Measurements from ENCODE around the gene CDT1.

The CDT1 gene

DNA sequence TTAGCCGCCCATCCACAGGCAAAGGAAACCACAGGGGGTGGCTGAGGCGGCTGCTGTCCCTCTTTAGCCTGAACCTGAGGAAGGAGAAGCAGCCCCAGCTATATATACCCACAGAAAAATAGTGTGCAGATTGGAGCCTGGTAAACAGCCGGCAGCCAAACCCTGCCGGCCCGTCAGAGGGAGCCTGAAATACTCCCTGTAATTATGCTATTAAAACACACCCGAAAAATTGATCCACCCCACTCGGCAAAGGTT, 25.4 kb upstream of the CDT1 start:
- no peak overlapping the region for H3K27ac ChIP-seq (ENCODE audit: low read length)
- no peaks in the 10 kb centered on the region for H3K27me3 ChIP-seq (ENCODE audit: control insufficient read depth, insufficient read depth, low read length)
- no peak for DNase-seq (ENCODE audit: low read depth, low spot score)
- H3K4me3 ChIP-seq (ENCODE audit: low read length) = no peak overlapping the region
- WGBS (ENCODE audit: insufficient coverage, insufficient read length) = no CpG with 5 or more reads among the region's 7 CpGs
- peaks cover 8% of the 10 kb centered on the region; the same call in 1 of the 2 replicates for H3K4me1 ChIP-seq (ENCODE audit: control insufficient read depth, insufficient read depth, low read length)
- no peaks in the 10 kb centered on the region for H3K9me3 ChIP-seq (ENCODE audit: control insufficient read depth, insufficient read depth, low read length)
- no peaks in the 10 kb centered on the region for H3K36me3 ChIP-seq (ENCODE audit: control insufficient read depth, insufficient read depth, low read length)

DNA sequence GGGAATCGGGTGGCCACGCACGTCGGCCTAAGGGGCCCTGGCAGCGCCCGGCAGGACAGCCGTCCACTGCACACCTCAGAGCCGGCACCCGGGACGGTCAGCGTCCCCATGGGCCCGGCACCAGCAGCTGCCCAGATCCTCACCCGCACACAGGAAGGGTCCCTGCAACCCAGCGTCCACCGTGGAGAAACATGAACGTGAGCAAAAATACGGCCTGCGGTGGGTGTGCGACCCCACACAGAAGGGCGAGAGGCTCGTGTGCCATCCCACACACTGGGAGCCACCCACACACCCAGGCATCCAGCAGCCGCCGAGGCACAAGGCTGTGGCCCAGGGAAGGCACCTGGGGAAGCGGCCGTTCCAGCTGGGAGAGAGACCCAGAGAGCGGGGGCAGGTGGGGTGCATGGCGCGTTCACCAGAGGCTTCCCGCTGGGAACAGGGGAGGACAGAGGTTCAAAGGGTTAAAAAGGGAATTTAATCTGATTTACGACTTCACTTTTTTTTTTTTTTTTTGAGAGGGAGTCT, 25.0 kb upstream of the CDT1 start:
- Histone ChIP-seq H3K27me3 (ENCODE audit: control insufficient read depth, insufficient read depth, low read length) (no peaks in the 10 kb centered on the region), H3K4me1 (ENCODE audit: control insufficient read depth, insufficient read depth, low read length) (peaks cover 9% of the 10 kb centered on the region), H3K9me3 (ENCODE audit: control insufficient read depth, insufficient read depth, low read length) (no peaks in the 10 kb centered on the region), H3K27ac (ENCODE audit: low read length) (no peak overlapping the region), H3K4me3 (ENCODE audit: low read length) (no peak overlapping the region), H3K36me3 (ENCODE audit: control insufficient read depth, insufficient read depth, low read length) (no peaks in the 10 kb centered on the region)
- DNase-seq (ENCODE audit: low read depth, low spot score) = no peak
- no CpG with 5 or more reads among the region's 30 CpGs for WGBS (ENCODE audit: insufficient coverage, insufficient read length)

DNA sequence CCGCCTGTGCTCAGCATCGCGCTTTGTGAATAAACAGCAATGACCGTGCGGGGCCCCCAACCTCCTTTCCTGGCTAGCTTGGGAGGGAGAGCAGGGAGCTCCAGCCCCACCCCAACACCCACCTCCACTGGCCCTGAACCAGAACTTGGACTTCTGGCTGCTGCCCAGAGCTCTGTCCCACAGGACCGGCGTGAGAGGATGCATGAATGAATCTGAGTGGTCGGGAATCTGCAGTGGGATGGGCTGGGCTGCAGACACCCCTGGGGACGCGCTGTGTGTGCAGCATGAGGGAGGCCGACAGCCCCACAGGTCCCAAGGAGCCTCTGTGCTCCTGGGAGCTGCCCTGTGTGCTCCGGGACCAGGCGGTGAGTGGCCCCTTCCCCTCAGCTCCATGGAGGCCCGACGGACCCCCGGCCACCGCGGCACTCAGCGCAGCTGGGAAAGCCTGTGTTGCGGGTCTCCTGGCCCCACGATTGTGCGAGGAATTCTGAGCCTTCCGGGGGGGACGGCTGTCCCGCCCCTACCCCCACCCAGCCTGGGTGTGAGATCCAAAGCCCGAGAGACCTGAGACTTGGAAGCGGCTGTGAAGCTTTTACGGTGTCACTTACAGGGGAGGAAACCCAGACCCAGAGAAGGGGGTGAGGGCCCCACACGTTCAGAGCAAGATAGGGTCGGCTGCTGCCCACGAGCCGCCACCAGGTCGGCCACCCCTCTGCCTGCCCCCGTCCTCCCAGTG, 24.0 kb upstream of the CDT1 start:
- WGBS (ENCODE audit: insufficient coverage, insufficient read length) = no CpG with 5 or more reads among the region's 34 CpGs

DNA sequence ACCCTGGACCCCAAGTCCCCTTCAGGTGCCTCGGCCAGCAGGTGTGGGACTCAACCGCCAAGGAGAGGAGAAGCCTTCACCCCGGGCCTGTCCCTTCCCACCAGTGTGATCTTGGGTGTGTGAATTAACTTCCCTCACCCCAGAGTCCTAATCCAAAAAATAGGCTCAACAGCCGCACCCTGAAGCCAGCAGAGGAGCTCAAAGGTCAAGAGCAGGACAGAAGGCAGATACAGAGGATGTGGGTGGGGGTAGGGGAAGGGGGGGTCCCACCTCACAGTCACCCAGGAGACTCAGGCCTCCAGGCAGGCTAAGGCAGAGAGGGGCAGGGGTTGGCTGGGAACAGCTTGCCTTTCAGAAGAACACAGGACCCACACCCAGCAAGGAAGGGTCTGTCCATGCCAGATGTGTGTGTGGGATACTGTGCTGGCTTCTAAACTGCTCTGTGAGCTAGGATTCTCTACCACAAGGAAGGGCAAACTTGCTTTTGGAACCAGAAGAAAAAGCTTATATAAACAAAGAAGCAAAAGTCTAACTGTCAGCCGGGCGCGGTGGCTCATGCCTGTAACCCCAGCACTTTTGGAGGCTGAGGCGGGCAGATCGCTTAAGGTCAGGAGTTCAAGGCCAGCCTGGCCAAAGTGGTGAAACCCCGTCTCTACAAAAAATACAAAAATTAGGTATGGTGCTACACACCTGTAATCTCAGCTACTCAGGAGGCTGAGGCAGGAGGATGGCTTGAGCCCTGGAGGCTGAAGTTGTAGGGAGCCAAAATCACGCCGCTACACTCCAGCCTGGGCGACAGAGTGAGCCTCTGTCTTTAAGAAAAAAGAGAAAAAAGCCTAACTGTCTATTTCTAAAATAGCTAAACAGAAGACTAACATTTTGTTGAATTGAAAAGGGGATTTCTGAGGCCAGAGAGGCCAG, 23.2 kb upstream of the CDT1 start:
- peaks cover 9% of the 10 kb centered on the region for H3K4me1 ChIP-seq (ENCODE audit: control insufficient read depth, insufficient read depth, low read length)
- H3K36me3 ChIP-seq (ENCODE audit: control insufficient read depth, insufficient read depth, low read length) = no peaks in the 10 kb centered on the region; the same call in 1 of the 2 replicates
- no peak overlapping the region for H3K27ac ChIP-seq (ENCODE audit: low read length)
- no peaks in the 10 kb centered on the region for H3K27me3 ChIP-seq (ENCODE audit: control insufficient read depth, insufficient read depth, low read length)
- WGBS (ENCODE audit: insufficient coverage, insufficient read length) = no CpG with 5 or more reads among the region's 13 CpGs
- no peak for DNase-seq (ENCODE audit: low read depth, low spot score)
- no peaks in the 10 kb centered on the region for H3K9me3 ChIP-seq (ENCODE audit: control insufficient read depth, insufficient read depth, low read length)
- no peak overlapping the region for H3K4me3 ChIP-seq (ENCODE audit: low read length)

More for the DNA sequence above, 24.0 kb upstream of the CDT1 start:
- no peak overlapping the region for H3K27ac ChIP-seq (ENCODE audit: low read length)
- H3K27me3 ChIP-seq (ENCODE audit: control insufficient read depth, insufficient read depth, low read length) = no peaks in the 10 kb centered on the region
- H3K4me1 ChIP-seq (ENCODE audit: control insufficient read depth, insufficient read depth, low read length) = peaks cover 9% of the 10 kb centered on the region
- no peaks in the 10 kb centered on the region; the same call in 1 of the 2 replicates for H3K36me3 ChIP-seq (ENCODE audit: control insufficient read depth, insufficient read depth, low read length)
- DNase-seq (ENCODE audit: low read depth, low spot score) = no peak
- no peak overlapping the region for H3K4me3 ChIP-seq (ENCODE audit: low read length)
- H3K9me3 ChIP-seq (ENCODE audit: control insufficient read depth, insufficient read depth, low read length) = no peaks in the 10 kb centered on the region

DNA sequence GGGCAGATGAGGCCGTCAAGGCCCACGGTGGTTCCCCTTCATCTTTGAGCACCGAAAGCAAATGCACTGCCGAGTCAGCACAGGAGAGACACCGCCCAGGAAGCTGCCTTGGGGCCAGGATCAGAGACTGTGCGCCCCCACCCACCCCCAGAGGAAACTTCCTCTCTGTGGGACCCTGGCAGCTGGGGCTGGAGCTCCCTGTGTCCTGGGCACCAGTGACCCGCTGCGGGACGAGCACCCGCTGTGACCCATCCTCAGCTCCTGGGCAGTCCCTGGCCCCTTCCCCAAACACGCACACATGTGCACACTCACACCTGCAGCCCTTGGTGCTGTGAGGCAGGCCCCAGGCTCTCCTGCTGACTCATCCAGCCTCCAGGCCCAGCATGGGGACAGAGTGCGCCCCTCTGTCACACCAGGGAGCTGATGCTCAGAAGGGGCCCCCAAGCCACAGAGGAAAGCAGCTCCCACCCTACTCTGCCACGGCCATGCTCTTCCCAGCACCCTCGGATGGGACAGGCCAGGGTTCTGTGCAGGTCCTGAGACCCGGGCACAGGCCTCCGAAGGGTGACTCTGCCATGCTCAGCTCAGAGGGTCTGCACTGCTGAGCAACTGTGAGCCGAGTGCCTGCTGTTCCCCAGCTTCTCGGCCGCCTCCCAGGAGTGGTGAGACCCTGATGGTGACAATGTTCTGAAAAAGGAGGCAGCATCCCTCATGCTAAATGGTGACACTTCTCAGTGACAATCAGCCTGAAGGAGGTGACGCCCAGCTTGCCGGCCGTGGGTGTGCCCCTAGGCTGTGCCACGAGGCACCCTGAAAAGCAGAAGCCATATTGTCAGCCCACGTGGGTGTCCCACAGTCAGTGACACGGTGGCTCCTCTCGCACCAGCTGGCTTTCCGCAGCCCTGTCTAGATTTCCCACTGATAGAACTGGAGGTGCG, 22.2 kb upstream of the CDT1 start:
- WGBS (ENCODE audit: insufficient coverage, insufficient read length) = no CpG with 5 or more reads among the region's 28 CpGs
- no peaks in the 10 kb centered on the region for H3K9me3 ChIP-seq (ENCODE audit: control insufficient read depth, insufficient read depth, low read length)
- H3K27ac ChIP-seq (ENCODE audit: low read length) = no peak overlapping the region
- H3K36me3 ChIP-seq (ENCODE audit: control insufficient read depth, insufficient read depth, low read length) = no peaks in the 10 kb centered on the region; the same call in 1 of the 2 replicates
- peaks cover 9% of the 10 kb centered on the region for H3K4me1 ChIP-seq (ENCODE audit: control insufficient read depth, insufficient read depth, low read length)
- H3K4me3 ChIP-seq (ENCODE audit: low read length) = no peak overlapping the region
- DNase-seq (ENCODE audit: low read depth, low spot score) = no peak
- H3K27me3 ChIP-seq (ENCODE audit: control insufficient read depth, insufficient read depth, low read length) = no peaks in the 10 kb centered on the region

DNA sequence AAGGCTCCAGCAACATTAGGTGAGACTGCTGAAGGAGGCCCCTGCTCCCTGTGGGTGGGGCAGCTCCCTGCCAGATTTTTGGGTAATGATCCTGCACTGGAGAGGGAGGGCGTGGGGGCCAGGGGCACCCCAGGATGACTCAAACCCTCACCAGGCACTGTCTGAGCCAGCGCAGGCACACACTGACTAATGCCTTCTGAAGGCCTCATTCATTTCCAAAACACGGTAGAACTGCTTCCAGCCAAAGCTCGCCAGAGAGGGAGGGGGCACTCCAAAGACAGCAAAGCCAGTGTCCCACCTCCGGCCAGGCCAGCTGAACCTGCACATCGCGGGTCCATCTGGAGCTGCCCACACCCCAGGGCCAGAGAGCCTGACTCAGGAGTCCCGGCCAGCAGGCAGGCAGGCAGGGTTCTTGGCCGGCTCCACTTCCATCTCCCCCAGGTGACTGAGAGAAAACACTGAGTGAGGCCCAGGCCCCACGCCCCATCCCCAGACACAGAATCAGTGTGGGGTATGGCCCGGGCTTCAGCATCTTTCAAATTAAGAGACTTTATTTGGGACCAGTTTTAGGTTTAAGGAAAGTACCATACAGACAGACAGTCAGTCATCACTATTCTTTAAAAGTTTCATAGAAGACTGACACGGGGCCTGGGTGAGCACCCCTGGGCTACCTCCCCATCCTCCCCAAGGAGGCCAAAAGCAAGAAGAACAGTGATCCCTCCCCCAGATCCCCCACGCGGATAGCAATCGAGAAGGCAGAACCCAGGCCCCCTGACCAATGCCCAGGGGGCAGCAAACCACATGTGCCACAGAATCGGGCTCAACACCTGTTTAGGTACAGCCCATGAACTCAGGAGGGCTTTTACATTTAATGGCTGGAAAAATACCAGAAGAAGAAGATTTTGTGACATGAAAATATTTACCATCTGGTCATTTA, 20.9 kb upstream of the CDT1 start:
- no peak overlapping the region for H3K4me3 ChIP-seq (ENCODE audit: low read length)
- DNase-seq (ENCODE audit: low read depth, low spot score) = no peak
- no peaks in the 10 kb centered on the region for H3K9me3 ChIP-seq (ENCODE audit: control insufficient read depth, insufficient read depth, low read length)
- H3K27ac ChIP-seq (ENCODE audit: low read length) = no peak overlapping the region
- no CpG with 5 or more reads among the region's 16 CpGs for WGBS (ENCODE audit: insufficient coverage, insufficient read length)
- no peaks in the 10 kb centered on the region; the same call in 1 of the 2 replicates for H3K36me3 ChIP-seq (ENCODE audit: control insufficient read depth, insufficient read depth, low read length)
- H3K4me1 ChIP-seq (ENCODE audit: control insufficient read depth, insufficient read depth, low read length) = peaks cover 6% of the 10 kb centered on the region
- no peaks in the 10 kb centered on the region for H3K27me3 ChIP-seq (ENCODE audit: control insufficient read depth, insufficient read depth, low read length)

DNA sequence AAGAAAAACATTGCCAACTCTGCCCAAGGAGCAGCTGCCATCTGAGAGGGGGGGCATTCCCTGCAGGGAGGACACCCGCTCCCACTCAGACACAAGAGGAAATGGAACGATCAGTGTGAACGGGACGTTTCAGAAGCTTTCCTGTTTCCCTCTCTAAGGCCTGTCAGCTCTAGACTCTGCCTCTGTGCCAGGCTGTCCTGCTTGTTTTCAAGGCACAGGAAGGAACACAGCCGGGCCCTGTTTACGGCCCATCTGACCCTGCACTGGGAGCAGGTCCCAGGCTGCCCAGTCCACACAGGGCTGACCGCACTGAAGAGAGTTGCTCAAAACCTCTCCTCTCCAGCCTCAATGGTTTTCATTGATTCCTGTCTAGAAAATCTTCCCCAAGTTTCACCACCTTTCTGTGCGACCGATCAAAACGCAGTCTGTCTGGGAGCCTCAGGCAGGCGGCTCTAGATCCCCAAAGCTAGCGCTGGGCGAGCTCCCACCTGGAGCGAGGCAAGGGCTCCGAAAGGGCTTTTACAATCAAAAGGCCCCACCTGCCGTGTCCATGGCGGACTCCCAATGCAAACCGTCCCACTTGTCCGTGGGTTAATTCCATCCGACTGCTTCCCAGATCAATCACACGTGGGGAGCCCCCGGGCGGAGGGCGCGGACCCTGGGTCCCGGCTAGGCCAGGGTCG, 20.1 kb upstream of the CDT1 start:
- peaks cover 4% of the 10 kb centered on the region for H3K4me1 ChIP-seq (ENCODE audit: control insufficient read depth, insufficient read depth, low read length)

DNA sequence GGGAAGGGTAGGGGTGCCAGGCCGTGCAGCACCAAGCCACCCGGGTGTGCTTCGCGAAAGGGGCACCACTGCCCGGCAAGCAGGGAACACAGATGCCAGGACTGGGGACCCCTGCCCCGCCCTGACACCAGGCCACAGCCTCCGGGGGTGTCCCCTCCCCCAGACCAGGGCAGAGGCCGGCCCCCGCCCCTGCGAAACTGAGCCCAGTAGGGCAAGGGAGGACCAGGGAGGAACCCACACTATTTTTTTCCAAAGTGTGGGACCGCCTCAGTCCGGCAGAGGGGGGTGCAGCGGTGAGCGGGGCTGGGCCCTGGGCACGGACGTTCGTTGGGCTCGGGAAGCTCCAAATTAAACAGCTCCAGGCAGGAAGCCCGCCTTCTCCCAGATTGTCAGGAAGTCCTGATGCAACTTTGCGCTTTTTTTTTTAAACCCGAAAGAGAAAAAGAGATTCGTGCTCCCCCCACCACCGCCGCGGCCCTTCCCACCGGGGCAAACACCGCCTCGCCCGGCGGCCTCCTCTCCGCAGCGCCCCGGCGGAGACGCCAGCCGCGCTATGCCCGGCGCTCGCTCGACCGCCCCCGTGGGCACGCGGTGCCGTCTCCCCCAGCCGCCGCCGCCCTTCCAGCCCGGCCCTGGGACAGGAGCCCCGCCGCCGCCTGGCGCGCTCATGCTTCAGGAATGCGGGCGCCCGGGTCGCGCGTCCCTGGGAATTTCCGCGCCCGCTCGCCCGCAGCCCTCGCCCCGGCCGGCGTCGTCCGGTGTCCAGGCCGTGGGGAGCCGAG, 19.3 kb upstream of the CDT1 start:
- Histone ChIP-seq H3K27me3 (ENCODE audit: control insufficient read depth, insufficient read depth, low read length) (no peaks in the 10 kb centered on the region), H3K36me3 (ENCODE audit: control insufficient read depth, insufficient read depth, low read length) (no peaks in the 10 kb centered on the region; the same call in 1 of the 2 replicates), H3K4me3 (ENCODE audit: low read length) (peak overlapping the region; percentile 62; the same call in 1 of the 2 replicates), H3K4me1 (ENCODE audit: control insufficient read depth, insufficient read depth, low read length) (peaks cover 4% of the 10 kb centered on the region), H3K9me3 (ENCODE audit: control insufficient read depth, insufficient read depth, low read length) (no peaks in the 10 kb centered on the region), H3K27ac (ENCODE audit: low read length) (no peak overlapping the region)
- no CpG with 5 or more reads among the region's 74 CpGs for WGBS (ENCODE audit: insufficient coverage, insufficient read length)
- no peak for DNase-seq (ENCODE audit: low read depth, low spot score)

More for the DNA sequence above, 20.1 kb upstream of the CDT1 start:
- H3K4me3 ChIP-seq (ENCODE audit: low read length) = peak overlapping the region; percentile 62; the same call in 1 of the 2 replicates
- DNase-seq (ENCODE audit: low read depth, low spot score) = no peak
- H3K27me3 ChIP-seq (ENCODE audit: control insufficient read depth, insufficient read depth, low read length) = no peaks in the 10 kb centered on the region
- H3K9me3 ChIP-seq (ENCODE audit: control insufficient read depth, insufficient read depth, low read length) = no peaks in the 10 kb centered on the region
- H3K27ac ChIP-seq (ENCODE audit: low read length) = no peak overlapping the region
- no peaks in the 10 kb centered on the region; the same call in 1 of the 2 replicates for H3K36me3 ChIP-seq (ENCODE audit: control insufficient read depth, insufficient read depth, low read length)
- WGBS (ENCODE audit: insufficient coverage, insufficient read length) = no CpG with 5 or more reads among the region's 27 CpGs
